NCI-H526 treated with DMSO at 0.1 percent for 48 hours (cell line): ENCODE data around the gene COL23A1.

ENCODE experiments used
- DNase-seq: peaks from one replicate; lab custom pipeline; 2025; lab: John Stamatoyannopoulos, UW

Gene COL23A1

DNA sequence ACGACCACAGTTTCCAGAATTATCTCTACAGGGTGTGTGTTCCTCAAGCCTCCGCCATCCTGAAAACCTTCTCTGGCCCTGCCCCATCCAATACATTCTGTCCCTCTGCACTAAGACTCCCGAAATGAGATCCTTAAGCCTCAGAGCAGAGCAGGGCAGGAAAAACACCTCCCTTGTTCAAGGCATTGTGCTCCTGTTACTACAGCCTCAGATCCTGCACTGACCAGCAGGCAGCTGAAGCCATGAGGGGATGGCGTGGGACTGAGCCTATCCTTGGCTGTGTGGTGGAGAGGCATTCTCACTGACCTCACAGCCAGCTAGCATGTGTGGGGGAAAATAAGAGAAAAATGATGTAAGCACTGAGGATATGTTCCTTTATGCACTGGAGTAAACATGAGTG is 250.9 kb downstream of the COL23A1 start:
- DNase-seq = no peak

DNA sequence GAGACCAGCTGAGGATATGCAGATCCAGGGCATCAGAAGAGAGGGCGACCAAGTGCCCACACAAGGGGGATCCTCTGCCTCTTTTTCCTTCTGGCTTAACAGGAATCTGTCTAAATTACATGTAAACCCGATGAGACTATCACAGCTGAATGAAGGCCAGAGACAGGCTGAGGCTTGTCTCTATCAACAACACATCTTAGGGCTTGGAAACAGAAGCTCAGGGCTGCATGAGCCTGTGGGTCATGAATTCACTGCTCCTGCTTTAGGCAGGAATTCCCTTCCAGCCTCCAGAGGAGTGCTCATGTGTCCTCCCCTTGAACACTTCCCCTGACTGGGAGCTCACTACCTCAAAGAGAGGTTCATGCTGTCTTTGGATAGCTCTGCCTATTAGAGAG is 251.4 kb downstream of the COL23A1 start:
- DNase-seq = no peak

DNA sequence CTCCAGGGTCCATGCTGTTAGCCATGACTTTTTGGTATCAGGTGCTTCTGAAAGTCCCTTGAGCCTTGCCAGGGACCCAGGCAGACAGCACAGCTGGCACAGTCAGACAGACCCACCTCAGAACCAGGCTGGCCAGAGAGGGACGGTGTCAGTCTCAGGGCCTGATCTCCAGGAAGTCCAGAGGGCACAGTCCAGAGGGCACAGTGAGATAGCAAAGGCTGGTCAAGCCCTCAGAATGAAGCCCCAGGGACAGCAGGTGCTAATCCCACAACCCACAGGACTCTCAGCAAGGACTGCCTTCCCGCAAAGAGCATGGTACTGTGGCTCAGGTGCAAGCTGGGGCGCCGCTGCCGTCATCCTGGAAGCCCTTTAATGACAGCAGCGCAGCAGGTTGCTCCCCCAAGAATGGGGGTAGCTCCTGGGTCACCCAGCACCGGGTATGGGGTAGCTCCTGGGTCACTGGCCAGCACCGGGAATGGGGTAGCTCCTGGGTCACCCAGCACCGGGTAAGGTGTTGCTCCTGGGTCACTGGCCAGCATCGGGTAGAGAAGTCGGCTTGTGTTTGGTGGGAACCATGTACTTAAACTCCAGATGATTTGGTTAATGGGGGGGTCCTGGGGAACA is 252.0 kb downstream of the COL23A1 start:
- no peak for DNase-seq

DNA sequence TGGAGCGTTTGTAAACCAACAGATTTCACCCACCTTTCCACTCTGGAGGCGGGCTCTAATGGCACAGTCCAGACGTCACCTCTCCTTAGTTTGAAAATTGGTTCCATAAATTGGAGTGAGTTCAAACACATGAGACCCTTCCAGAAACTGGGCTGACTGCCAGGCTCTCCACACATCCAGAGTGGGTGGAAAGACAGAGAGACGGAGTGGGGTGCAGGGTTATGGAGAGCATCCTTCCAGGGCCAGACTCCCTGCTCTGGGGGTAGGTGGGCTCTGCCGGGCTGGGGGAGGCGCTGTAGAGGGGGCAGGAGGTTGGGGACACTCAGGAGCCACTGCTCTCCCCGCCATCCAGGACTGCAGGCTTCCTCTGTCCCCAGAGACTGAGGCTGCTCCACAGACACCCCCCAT is 252.9 kb downstream of the COL23A1 start:
- no peak for DNase-seq

DNA sequence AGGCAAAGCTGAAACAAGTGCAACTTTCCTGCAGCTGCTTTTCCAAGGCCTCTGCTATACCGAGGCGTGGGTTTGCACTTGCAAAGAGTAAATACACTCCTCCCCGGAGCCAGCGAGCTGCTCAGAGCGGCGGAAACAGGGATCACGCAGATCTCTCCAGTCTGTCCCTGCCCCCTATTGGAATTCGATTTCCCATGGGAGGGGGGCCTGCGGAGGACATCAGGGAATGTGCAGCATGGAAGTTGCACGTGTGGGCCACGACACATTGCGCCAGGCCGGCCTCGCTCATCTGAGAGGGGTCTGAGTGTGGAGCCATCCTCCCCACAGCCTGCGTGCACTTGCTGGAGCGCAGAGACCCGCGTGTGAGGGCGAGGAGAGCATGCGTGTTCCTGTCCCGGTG is 253.3 kb downstream of the COL23A1 start:
- DNase-seq = no peak

DNA sequence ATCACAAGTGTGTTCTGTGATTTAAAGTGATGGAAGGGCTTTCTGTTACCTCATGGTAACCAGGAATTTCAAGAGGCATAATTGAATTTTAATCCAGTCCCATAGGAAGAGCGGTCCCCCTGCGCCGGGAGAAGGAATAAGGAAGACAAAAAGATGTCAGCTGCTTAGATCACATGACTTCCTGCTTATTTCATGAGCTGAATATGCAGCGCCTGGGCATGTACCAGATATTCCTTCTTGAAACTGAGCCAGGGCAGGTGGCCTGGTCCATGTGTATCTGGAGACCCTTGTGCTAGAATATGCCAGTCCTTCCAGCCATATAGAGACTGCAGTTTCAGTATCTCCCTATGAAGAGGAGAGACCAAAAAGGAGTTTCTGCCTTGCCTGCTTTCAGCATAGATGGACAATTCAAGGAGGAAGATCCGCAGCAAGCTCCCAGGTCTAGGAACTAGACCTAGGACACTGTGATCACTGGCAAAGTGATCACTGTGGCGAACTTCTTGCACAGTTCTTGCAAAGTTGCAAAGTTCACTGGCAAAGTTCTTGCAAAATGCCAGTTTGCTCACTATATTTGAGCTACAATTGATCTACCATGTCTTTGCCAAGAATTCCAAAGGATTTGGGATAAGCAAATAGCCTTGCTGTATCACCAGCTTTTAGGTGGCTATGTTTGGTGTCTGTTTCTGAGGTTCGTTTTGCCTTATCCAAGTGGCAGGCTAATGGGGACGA is 254.7 kb downstream of the COL23A1 start:
- no peak for DNase-seq

DNA sequence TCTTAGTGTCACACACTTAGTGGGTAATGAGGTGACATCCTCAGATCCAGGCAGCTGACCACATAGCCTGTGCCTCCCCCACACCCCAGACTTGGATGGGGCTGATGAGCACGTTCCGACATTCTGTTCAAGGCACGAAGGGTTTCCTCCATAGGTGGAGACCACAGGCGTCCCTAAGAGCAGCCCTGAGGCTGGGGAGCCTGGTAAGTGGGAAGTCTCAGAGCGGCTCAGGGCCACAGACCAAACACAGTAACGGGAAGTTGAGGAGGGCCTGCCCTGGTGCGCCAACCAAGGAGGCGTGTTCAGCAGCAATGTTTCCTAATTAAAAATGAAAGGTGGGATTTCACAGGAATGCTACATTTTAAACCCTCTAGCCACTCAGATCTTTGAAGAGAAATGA is 255.3 kb downstream of the COL23A1 start:
- no peak for DNase-seq

DNA sequence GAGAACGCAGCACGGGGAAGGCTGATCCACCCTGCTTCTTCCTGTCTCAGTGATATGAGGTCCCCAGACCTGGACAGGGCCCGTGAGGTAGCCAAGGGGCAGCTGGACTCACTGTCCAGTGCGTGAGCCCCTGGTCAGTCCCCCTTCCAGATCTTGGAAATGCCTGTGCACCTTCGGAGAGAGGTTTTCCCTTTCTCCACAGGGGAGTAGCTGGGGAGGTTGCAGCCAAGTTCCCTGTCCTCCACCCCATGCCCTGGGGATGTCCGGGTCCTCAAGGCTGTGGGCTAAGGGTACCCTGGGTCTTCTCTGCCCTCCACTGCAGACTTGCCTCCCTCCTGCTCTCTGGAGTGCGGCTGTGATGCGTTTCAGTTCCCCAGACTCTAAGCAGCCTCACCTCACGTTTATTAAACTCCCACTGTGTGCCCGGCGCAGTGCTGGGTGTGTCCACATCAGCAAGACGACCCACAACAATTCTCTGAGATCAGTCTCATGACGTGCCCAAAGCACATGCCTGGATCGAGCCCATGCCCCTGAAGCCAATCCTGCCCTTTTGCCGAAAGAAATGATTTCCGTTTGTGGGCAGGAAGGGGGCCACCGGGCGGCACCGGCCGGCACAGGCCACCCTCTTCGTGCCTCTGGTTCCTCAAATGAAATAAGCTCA is 256.2 kb downstream of the COL23A1 start:
- no peak for DNase-seq

DNA sequence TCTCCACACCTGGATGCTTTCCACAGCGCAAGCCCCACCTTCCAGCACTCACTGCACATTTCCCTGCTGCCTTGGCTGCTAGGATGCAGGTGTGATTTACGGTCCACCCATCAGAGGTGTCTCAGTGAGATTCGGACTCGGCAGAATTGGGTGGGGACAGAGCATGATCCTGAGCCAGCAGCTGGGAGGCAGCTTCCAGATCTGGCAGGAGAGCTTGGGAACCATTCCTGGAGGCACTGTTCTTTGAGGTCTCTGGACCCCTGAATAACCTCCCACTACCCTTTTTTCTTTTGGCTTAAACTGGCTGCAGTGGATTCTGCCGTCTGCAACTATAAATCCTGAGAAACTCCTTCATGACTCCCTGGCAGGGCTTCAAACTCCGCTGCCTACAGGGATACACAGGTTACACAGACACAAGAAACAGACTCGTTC is 258.0 kb downstream of the COL23A1 start:
- no peak for DNase-seq

DNA sequence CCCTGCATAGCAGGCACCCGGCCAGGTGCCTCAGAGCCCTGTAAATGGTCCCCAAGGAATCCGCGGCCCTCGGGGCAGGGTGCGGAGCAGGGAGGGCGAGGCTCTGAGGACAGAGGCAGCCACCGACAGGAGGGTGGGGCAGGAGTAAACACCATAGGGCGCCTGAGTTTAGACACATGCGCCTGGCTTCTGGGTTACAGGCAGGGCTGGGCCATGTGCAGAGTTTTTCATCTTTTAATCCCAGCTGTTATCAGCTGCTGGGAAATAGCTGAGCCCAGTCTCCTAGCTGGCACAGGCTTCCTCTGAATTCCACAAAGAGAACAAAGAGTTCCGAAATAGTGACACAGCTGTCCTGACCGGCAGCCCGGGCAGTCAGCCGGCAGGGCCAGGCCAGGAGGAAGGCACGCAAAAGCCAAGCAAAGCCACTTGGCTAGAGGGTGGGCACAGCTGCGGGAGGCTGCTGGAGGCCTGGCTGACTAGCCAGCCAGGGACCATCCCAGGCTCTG is 258.6 kb downstream of the COL23A1 start:
- no peak for DNase-seq

DNA sequence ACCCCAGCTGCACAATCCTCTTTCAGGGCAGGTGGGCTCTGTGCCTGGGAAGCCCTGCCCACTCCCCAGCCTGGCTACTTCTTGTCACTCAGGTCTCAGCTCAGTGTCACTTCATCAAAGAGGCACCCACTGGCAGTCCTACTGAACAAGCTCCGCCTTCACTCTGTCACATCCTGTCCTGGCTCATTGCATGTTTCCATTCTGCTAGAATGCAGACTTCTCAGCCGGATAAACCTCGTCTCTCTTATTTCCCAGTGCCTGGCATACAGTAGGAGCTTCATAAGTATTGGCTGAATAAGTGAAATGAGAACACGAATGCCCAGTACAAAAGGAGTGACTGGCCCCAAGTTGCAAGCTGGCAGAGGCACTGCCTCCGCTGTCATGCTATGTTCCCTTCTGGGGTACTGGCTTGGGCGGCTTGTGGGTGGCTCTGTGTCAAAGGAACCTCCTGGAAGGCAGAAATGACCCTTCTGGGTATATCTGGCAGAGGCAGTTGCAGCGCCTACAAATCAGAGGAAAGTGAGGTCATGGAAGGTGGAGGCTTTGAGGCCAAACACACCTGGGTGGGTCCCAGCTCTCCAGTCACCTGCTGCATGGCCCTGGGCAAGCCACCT is 259.3 kb downstream of the COL23A1 start:
- DNase-seq = no peak

DNA sequence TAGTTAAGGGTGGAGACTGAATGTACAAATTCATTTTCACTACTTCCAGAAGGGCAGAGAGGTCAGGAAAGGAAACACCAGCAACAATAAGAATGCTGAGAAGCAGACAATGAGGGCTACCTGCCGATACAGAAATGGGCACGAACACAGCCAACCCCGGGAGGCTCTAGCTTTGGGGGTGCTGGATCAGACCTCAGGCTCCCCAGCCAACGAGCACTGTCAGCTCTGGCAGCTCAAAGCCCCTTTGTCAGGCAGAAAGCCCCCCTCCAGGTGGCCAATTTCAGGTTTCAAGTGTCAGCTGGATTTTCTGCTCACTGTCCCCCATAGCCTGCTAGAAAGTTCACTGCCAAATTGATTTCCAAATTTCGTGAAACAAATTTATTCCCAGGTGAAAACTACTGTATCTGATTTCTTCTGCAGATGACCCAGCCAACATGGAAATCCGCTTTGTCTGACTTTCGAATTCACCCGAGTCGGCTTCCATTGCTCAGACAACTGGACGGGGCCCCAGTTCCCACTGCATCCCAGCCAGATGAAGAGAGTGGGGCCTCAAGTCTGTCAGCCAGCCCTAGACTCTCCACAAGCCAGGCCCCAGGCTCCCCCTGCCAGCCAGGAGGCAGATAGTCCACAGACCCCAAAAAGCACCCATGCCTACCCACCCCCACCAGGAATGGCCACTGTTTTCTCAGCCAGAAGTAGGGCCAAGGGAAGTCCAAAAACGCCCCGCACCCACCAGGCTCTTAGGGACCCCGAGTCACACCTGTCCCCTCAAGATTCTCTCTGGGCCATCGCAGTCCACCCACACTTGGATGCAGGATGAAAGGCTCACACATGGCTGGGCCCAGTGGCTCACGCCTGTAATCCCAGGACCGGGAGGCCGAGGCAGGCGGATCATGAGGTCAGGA is 261.1 kb downstream of the COL23A1 start:
- DNase-seq = no peak

DNA sequence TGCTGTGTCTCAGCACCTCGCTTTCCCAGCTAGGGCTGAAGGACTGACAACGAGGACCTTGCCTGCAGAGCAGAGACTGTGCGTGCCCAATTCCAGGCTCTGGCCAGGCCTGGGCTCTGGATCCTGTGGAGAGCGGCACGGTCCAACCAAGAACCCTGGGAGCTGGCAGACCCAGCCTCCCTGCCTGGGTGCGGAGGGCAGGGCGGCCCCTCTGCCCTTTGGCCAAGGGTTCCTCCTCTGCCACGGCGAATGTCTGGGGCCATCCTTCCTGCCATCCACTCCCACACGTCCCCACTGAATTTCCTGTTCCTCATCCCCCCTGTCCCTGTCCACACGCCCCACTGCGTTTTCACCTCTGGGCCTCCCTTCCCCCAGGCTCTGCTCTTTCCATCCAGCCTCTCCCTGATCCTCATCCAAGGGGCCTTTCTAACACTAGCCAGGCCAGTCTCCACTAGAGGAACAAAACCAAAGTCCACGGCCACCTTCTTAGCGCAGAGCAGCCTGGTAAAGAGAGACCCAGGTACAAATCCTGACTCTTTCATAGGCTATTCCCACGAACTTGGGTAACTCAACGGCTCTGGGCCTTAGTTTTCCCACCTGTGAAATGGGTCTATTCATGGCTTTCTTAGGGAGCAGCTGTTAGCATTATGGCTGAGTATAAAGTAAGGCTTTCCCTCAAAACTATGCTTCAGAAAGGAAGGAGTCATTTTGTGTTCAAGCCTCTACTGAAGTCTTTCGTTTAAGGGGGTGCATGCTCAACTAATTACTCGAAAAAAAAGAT is 262.1 kb downstream of the COL23A1 start:
- no peak for DNase-seq

DNA sequence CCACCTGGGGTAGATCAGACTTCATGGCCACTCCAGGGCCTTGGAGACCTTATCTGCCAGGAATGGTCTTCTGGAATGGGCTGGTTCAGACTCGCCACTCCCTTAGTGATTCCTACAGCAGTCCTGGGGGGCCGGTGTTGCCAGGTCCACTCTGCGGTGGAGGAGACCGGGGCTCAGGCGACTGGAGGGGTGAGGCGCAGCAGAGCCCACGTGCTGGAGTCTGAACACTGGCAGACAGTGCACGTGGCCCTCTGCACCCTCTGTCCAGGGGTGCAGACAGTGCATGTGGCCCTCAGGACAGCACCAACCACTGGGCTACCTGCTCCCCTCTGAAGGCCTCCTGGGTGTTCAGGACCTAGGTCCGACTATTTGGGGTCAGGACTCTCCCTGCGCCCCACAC is 262.7 kb downstream of the COL23A1 start:
- no peak for DNase-seq

DNA sequence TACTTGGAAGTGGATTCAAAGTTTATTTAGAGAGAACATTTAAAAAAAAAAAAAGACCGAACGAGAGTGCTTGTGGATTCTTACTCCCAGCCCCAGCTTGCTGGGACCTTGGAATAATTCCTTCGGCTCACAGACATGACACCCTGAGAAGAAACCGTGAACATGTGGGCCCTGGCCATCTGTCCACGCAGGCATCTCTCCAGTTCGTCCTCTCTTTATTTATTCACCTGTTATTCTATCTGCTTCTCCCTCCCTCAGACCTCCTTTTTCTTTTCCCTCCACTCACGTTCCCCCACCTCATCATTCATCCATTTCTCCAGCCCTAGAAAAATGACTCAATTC is 263.8 kb downstream of the COL23A1 start:
- DNase-seq = no peak

DNA sequence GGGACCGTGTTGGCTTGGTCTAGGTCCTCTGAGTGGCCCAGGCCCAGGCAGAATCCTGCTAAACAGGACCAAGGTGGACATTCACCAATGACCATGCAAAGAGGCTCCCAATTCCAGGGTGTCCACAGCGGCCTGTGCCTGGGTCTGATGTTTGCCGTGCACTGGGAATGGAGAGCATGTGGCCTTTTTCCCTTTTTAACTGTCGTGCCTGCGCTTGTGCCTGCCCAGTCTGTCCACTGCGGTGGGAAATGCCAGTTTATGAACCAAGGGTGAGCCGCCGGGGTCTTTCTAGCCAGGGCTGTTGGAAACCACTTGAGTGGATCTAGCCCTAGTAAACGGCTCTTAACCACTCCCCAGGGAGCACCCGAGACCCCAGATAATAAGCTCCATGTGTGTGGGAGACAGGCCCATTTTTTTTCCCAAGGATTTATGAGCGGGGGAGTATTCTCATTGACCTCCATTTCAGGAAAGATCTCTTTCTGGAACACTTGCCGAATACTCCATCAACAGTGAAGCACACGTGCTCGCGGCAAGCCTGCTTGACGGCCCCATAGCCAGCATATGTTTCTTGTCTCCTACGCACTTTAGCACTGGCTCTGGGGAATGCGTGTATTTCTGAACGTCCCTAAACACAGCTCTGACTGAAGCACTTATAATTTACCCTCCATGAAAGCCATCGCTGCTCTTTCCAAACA is 264.4 kb downstream of the COL23A1 start:
- no peak for DNase-seq

DNA sequence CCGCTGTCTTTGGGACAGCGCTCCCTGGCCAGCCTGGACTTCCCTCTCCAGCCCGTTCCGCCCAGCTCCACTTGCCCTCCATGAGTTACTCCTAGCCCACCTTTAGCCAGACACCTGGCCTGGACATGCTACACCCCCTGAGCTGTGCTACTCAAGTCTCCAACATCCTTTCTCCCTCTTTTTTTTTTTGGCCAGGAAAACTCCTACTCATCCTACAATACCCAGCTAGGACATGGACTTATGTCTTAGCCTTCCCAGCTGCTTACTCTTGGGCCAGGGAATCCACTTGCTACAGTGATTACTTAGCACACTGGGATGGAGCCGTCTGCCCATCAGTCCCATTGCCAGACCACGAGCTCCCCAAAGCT is 264.9 kb downstream of the COL23A1 start:
- no peak for DNase-seq

DNA sequence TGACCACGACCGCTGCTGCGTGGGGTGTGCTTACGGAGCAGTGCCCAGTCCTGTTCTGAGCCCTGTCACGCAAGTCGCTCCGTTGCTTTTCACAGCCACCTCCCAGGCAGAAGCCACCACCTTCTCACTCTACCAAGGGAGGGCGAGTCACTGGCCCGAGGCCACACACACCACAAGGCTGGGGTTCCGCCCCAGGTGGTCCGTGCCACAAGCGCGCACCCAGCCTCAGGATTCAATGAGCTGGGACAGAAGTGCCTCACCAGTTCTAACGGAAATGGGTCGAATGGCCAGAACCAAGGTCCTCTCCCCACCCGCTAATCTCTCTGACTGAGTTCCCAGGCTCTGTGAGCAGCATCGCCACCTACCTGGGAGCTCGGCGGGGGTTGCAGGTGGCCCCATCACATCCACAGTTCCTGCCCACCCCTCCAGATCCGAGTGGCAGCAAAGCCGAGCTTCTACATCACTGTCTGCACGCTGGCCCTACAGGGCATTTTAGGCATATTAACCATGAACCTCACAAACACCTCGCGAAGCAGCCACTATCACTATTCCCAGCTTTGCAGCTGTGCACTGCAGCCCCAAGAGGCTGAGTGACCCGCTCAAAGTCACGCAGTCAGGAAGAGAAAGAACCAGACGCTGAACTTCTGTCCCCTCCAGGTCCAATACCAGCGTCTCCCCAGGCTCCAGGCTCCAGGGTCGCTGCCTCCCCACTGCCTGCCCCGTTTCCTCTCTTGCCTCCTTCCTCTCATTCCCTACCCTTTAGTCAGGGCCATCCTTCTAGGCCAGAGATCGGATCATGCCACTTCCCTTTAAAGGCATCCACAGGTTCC is 265.5 kb downstream of the COL23A1 start:
- no peak for DNase-seq

DNA sequence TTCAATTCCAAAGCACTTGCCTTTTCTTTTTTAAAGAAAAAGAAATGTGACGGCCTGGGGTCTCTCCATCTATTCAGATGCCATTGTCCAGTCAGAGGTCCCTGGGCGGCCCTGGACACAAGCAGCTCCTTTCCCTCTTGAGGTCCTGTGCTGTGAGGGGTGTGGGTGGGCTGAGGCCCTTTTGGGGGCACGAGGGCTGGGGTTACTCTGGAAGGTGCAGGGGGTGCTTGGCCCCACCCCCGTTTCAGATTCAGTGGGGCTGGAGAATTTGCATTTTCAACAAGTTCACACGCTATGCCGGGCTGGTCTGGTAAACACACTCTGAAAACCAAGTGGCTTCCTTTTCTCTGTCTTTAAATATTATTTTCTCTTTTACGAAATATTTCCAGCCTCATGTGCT is 266.2 kb downstream of the COL23A1 start:
- no peak for DNase-seq

DNA sequence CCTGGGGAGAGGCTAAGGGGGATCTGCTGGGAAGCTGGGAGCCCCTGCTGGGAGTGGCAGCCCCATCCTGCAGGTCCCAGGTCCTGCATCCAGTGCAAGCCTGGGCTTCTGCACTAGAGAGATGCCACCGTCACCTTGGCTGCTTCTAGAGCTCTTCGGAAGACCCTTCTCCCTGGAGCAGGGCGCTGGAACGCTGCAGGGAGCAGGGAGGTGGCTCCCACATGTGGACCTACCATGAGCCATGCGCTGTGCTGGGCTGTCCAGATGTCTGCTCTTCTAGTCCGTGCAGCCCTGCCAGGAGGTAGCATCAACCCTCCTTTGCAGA is 266.7 kb downstream of the COL23A1 start:
- no peak for DNase-seq
